Ishikawa (cell line): ENCODE results near the gene FUCA2.

Experiments used
- CEBPB ChIP-seq: IDR thresholded peaks from 2 replicates; pipeline ENCODE4 v1.6.1; 2012
- CREB1 ChIP-seq: IDR thresholded peaks from 2 replicates; pipeline ENCODE4 v1.6.1; 2012; ENCODE audit warnings: low read depth
- EGR1 ChIP-seq: IDR thresholded peaks from 2 replicates; pipeline ENCODE4 v1.6.1; 2012
- EP300 ChIP-seq: IDR thresholded peaks from 2 replicates; pipeline ENCODE4 v1.6.1; 2012; ENCODE audit warnings: borderline replicate concordance
- FOXM1 ChIP-seq: IDR thresholded peaks from 2 replicates; pipeline ENCODE4 v1.6.1; 2012; ENCODE audit warnings: low read depth, borderline replicate concordance
- MAX ChIP-seq: IDR thresholded peaks from 2 replicates; pipeline ENCODE4 v1.6.1; 2012
- NFIC ChIP-seq: IDR thresholded peaks from 2 replicates; pipeline ENCODE4 v1.6.1; 2012
- RAD21 ChIP-seq: IDR thresholded peaks from 2 replicates; pipeline ENCODE4 v1.6.1; 2012; ENCODE audit warnings: low read depth
- REST ChIP-seq: IDR thresholded peaks from 2 replicates; pipeline ENCODE4 v1.6.1; 2012; ENCODE audit warnings: low read depth, mild to moderate bottlenecking
- TAF1 ChIP-seq: IDR thresholded peaks from 2 replicates; pipeline ENCODE4 v1.6.1; 2012; ENCODE audit warnings: low read depth, mild to moderate bottlenecking
- TCF12 ChIP-seq: IDR thresholded peaks from 2 replicates; pipeline ENCODE4 v1.6.1; 2012; ENCODE audit warnings: low read depth
- TEAD4 ChIP-seq: IDR thresholded peaks from 2 replicates; pipeline ENCODE4 v1.6.1; 2012
- USF1 ChIP-seq: IDR thresholded peaks from 2 replicates; pipeline ENCODE4 v1.6.1; 2012
- YY1 ChIP-seq: IDR thresholded peaks from 2 replicates; pipeline ENCODE4 v1.6.1; 2012; ENCODE audit warnings: low read depth
- ZBTB7A ChIP-seq: IDR thresholded peaks from 2 replicates; pipeline ENCODE4 v1.6.1; 2012; ENCODE audit warnings: low read depth

The FUCA2 gene

GRCh38 chr6:143536866-143537691 is 25.6 kb upstream of the FUCA2 start:
- TF ChIP-seq TEAD4 (no peak), CEBPB (no peak), TAF1 (no peak), TCF12 (no peak), NFIC (no peak), MAX (no peak)

- TF ChIP-seq TAF1 (no peak), RAD21 (no peak), EGR1 (no peak), YY1 (no peak), ZBTB7A (no peak), CREB1 (no peak), CEBPB (no peak), TCF12 (no peak), NFIC (no peak), EP300 (no peak), USF1 (no peak), TEAD4 (no peak), FOXM1 (no peak), MAX (no peak), REST (no peak)
Observed at GRCh38 chr6:143536461-143536865, 24.9 kb upstream of the FUCA2 start.

GRCh38 chr6:143535189-143535614 is 23.7 kb upstream of the FUCA2 start:
- no peak for TF ChIP-seq EGR1
- TF ChIP-seq CREB1 = no peak
- no peak for TF ChIP-seq ZBTB7A
- no peak for TF ChIP-seq TAF1
- no peak for TF ChIP-seq TCF12
- TF ChIP-seq TEAD4 = no peak
- TF ChIP-seq REST = no peak
- TF ChIP-seq EP300 = no peak
- TF ChIP-seq YY1 = no peak
- no peak for TF ChIP-seq FOXM1
- TF ChIP-seq RAD21 = no peak

GRCh38 chr6:143531720-143532499 is 20.4 kb upstream of the FUCA2 start:
- TF ChIP-seq REST = no peak

GRCh38 chr6:143529095-143529494 is 17.6 kb upstream of the FUCA2 start:
- TF ChIP-seq ZBTB7A (no peak), RAD21 (peak; percentile 28; the same call in 1 of the 2 replicates)
